A549 (cell line): Measurements from ENCODE around the gene ADARB1.

ENCODE experiments used
- BHLHE40 ChIP-seq: IDR thresholded peaks from 2 replicates; pipeline ENCODE4 v1.6.1; 2012; ENCODE audit warnings: low read depth, low read length, inconsistent platforms
- CBX2 ChIP-seq: fragments of 200-600 bp; sonication (generic); IDR thresholded peaks from 2 replicates; pipeline ENCODE4 v1.6.1; 2016; ENCODE audit warnings: low read depth, mild to moderate bottlenecking, borderline replicate concordance
- EHMT2 ChIP-seq: fragments of 200-600 bp; sonication (generic); IDR thresholded peaks from 2 replicates; pipeline ENCODE4 v1.6.1; 2016; ENCODE audit warnings: antibody characterized with exemption, low read depth, mild to moderate bottlenecking, moderate library complexity
- ELK1 ChIP-seq: fragments of 150-350 bp; IDR thresholded peaks from 2 replicates; pipeline ENCODE4 v1.6.1; 2014; ENCODE audit warnings: low read depth, mild to moderate bottlenecking, low read length
- HOXA7 ChIP-seq: fragments of 250-450 bp; sonication (Bioruptor Pico); IDR thresholded peaks from 2 replicates; pipeline ENCODE4 v1.5.0; 2020; ENCODE audit warnings: mild to moderate bottlenecking, moderate library complexity
- POLR2A ChIP-seq: IDR thresholded peaks from 2 replicates; pipeline ENCODE4 v1.6.1; 2012; ENCODE audit warnings: mild to moderate bottlenecking, low read length
- RAD21 ChIP-seq, 2 experiments: fragments of >200 bp in 1 of 2; sonication (Bioruptor Twin) in 1 of 2; formaldehyde crosslinking in 1 of 2; IDR thresholded peaks in 1 of 2; conservative IDR thresholded peaks in 1 of 2; 2 replicates in 1 of 2; 3 replicates in 1 of 2; pipeline ENCODE4 v1.6.1; 2012 to 2018; ENCODE audit warnings: inconsistent platforms in 1 of 2
- SMC3 ChIP-seq: fragments of >200 bp; sonication (Bioruptor Twin); formaldehyde crosslinking; IDR thresholded peaks from 3 replicates; pipeline ENCODE4 v1.6.1; 2018; ENCODE audit warnings: inconsistent platforms
- SREBF2 ChIP-seq: fragments of 450-650 bp; IDR thresholded peaks from 2 replicates; pipeline ENCODE4 v1.6.1; 2014; ENCODE audit warnings: mild to moderate bottlenecking, moderate library complexity
- TP53 ChIP-seq: fragments of 250-450 bp; sonication (Bioruptor Pico); IDR thresholded peaks from 2 replicates; pipeline ENCODE4 v1.5.0; 2021; ENCODE audit warnings: mild to moderate bottlenecking, moderate library complexity
- ZFP36 ChIP-seq: fragments of 450-650 bp; IDR thresholded peaks from 2 replicates; pipeline ENCODE4 v1.6.1; 2014; ENCODE audit warnings: borderline replicate concordance; ENCODE audit not compliant: partially characterized antibody
- TF ChIP-seq, protein P1 (sequence below): fragments of >200 bp; sonication (Bioruptor Twin); formaldehyde crosslinking; IDR thresholded peaks from 3 replicates; pipeline ENCODE4 v1.5.1; 2016
- TF ChIP-seq, protein P2 (sequence below): IDR thresholded peaks from 2 replicates; pipeline ENCODE4 v1.6.1; 2012

GRCh38 chr21:45100866-45101265, 26.5 kb downstream of the ADARB1 start:
- TF ChIP-seq, protein P1, sequence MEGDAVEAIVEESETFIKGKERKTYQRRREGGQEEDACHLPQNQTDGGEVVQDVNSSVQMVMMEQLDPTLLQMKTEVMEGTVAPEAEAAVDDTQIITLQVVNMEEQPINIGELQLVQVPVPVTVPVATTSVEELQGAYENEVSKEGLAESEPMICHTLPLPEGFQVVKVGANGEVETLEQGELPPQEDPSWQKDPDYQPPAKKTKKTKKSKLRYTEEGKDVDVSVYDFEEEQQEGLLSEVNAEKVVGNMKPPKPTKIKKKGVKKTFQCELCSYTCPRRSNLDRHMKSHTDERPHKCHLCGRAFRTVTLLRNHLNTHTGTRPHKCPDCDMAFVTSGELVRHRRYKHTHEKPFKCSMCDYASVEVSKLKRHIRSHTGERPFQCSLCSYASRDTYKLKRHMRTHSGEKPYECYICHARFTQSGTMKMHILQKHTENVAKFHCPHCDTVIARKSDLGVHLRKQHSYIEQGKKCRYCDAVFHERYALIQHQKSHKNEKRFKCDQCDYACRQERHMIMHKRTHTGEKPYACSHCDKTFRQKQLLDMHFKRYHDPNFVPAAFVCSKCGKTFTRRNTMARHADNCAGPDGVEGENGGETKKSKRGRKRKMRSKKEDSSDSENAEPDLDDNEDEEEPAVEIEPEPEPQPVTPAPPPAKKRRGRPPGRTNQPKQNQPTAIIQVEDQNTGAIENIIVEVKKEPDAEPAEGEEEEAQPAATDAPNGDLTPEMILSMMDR: no peak
- no peak for TF ChIP-seq EHMT2
- TF ChIP-seq ELK1: no peak
- no peak for TF ChIP-seq SREBF2
- no peak for TF ChIP-seq POLR2A
- no peak for TF ChIP-seq TP53 (CRISPR knock-in tag)
- no peak for TF ChIP-seq CBX2
- TF ChIP-seq SMC3: no peak
- TF ChIP-seq ZFP36: no peak
- TF ChIP-seq BHLHE40: no peak
- no peak for TF ChIP-seq HOXA7 (CRISPR knock-in tag)
- TF ChIP-seq, protein P2, sequence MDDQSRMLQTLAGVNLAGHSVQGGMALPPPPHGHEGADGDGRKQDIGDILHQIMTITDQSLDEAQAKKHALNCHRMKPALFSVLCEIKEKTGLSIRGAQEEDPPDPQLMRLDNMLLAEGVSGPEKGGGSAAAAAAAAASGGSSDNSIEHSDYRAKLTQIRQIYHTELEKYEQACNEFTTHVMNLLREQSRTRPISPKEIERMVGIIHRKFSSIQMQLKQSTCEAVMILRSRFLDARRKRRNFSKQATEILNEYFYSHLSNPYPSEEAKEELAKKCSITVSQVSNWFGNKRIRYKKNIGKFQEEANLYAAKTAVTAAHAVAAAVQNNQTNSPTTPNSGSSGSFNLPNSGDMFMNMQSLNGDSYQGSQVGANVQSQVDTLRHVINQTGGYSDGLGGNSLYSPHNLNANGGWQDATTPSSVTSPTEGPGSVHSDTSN: no peak
- TF ChIP-seq RAD21 (conservative IDR thresholded peaks at IDR 0.05 in 1 of 2, IDR thresholded peaks at IDR 0.05 in 1 of 2): no peak
